ENCODE measurements around the gene RNF6. TPM values are rescaled to one million over a fixed set of nuclear protein-coding genes. Genes with fewer than 3 reads are reported as not detected.
"Not testable (repeated sequence)": the region's sequence is repeated elsewhere in the genome, so short reads cannot be mapped to it uniquely, and the experiment has no call there.

The RNF6 gene
- total RNA-seq = 10 to 100 TPM; 46.3 to 47.0 TPM

- Mint-ChIP-seq H3K9me3 (peaks cover 0 to 2% of the 10 kb centered on the region in 2 donors), H3K4me3 (peak within 1 kb of the TSS; percentile 94 to 100), H3K36me3 (ENCODE audit: insufficient read depth in 2 of 2) (peaks cover 17 to 24% of the 10 kb centered on the region in 2 donors), H3K27ac (peak within 1 kb of the TSS; percentile 98), H3K4me1 (ENCODE audit: low read depth) (peaks cover 31% of the 10 kb centered on the region), H3K27me3 (ENCODE audit: low read depth) (no peaks in the 10 kb centered on the region)
- peak; percentile 95 to 97 for ATAC-seq (replicated peaks in 1 of 2)
- DNase-seq = peak; percentile 84 to 89
Measured at GRCh38 chr13:26221721-26222519, at the start of gene RNF6. Gene RNF6, minus strand, starts transcription at chr13:26222314. Its CDS starts 2,665 bp downstream, at chr13:26219649.

DNA sequence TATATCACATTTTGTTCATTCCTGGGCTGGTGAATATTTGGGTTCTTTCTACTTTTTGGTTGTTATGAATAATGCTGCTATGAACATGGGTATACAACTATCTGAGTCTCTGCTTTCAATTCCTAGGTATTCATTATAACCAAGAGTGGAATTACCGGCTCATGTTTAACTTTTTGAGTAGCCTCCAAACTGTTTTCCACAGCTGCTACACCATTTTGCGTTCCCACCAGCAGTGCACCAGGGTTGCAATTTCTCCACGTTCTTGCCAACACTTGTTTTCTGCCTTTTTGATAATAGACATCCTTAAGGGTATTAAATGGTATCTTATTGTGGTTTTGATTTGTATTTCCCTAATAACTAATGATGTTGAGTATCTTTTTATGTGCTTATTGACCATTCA lies 48.6 kb upstream of the RNF6 start:
- H3K27ac Mint-ChIP-seq = no peak overlapping the region
- no peaks in the 10 kb centered on the region for H3K36me3 Mint-ChIP-seq (ENCODE audit: insufficient read depth in 2 of 2)
- no peaks in the 10 kb centered on the region for H3K27me3 Mint-ChIP-seq (ENCODE audit: low read depth)
- no peaks in the 10 kb centered on the region for H3K9me3 Mint-ChIP-seq
- no peak for DNase-seq
- peaks cover 26% of the 10 kb centered on the region for H3K4me1 Mint-ChIP-seq (ENCODE audit: low read depth)
- no peak overlapping the region for H3K4me3 Mint-ChIP-seq
- ATAC-seq (replicated peaks in 1 of 2) = no peak

- H3K27me3 Mint-ChIP-seq (ENCODE audit: low read depth) = no peaks in the 10 kb centered on the region
- H3K9me3 Mint-ChIP-seq = peaks cover 1 to 4% of the 10 kb centered on the region in 2 donors
Measured at GRCh38 chr13:26266311-26266710, 44.2 kb upstream of the RNF6 start.

DNA sequence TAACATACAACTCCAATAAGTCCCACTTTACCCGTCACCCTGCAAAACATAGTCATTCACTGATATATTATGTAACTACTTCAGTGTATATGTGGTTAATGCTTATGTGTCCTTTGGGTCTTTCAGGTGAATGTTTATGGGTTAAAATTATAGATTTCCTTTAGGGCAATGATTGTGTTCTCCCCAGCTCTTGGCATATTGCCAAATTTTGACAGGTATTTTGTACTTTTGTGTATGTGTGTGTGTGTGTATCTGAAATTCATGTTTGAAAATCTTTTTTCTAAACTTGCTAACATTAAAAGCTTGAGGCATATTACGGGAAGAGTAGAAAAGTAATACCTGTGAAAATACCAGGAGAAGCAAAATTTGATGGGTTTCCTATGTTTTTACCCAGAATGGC lies 40.0 kb upstream of the RNF6 start:
- Mint-ChIP-seq H3K9me3 (peaks cover 1 to 4% of the 10 kb centered on the region in 2 donors), H3K36me3 (ENCODE audit: insufficient read depth in 2 of 2) (peaks cover 3 to 5% of the 10 kb centered on the region in 2 donors), H3K27ac (no peak overlapping the region), H3K4me3 (no peak overlapping the region), H3K4me1 (ENCODE audit: low read depth) (peaks cover 28% of the 10 kb centered on the region), H3K27me3 (ENCODE audit: low read depth) (no peaks in the 10 kb centered on the region)
- ATAC-seq (replicated peaks in 1 of 2) (no peak), DNase-seq (no peak)

More at GRCh38 chr13:26266311-26266710, 44.2 kb upstream of the RNF6 start:
- Mint-ChIP-seq H3K4me1 (ENCODE audit: low read depth) (peaks cover 33% of the 10 kb centered on the region), H3K4me3 (no peak overlapping the region), H3K36me3 (ENCODE audit: insufficient read depth in 2 of 2) (peaks cover 3 to 5% of the 10 kb centered on the region in 2 donors), H3K27ac (no peak overlapping the region)
- ATAC-seq (replicated peaks in 1 of 2) (no peak), DNase-seq (no peak)

- Mint-ChIP-seq H3K36me3 (ENCODE audit: insufficient read depth in 2 of 2) (peaks cover 3 to 8% of the 10 kb centered on the region in 2 donors), H3K4me1 (ENCODE audit: low read depth) (peaks cover 35% of the 10 kb centered on the region), H3K4me3 (no peak overlapping the region), H3K27ac (no peak overlapping the region), H3K27me3 (ENCODE audit: low read depth) (no peaks in the 10 kb centered on the region), H3K9me3 (peaks cover 1 to 3% of the 10 kb centered on the region in 2 donors)
- DNase-seq (no peak), ATAC-seq (replicated peaks in 1 of 2) (no peak)
Measured at GRCh38 chr13:26259634-26260033, 37.5 kb upstream of the RNF6 start.

GRCh38 chr13:26257049-26257448 lies 34.9 kb upstream of the RNF6 start:
- no peak overlapping the region for H3K4me3 Mint-ChIP-seq
- H3K4me1 Mint-ChIP-seq (ENCODE audit: low read depth) = peaks cover 43% of the 10 kb centered on the region
- H3K9me3 Mint-ChIP-seq = no peaks in the 10 kb centered on the region
- DNase-seq (no peak), ATAC-seq (replicated peaks in 1 of 2) (no peak)
- no peaks in the 10 kb centered on the region for H3K27me3 Mint-ChIP-seq (ENCODE audit: low read depth)
- no peak overlapping the region for H3K27ac Mint-ChIP-seq
- peaks cover 2 to 5% of the 10 kb centered on the region in 2 donors for H3K36me3 Mint-ChIP-seq (ENCODE audit: insufficient read depth in 2 of 2)

- DNase-seq (no peak), ATAC-seq (replicated peaks in 1 of 2) (no peak)
- peak overlapping the region; percentile 55 for H3K27ac Mint-ChIP-seq
- no peaks in the 10 kb centered on the region for H3K27me3 Mint-ChIP-seq (ENCODE audit: low read depth)
- H3K36me3 Mint-ChIP-seq (ENCODE audit: insufficient read depth in 2 of 2) = peaks cover 2 to 5% of the 10 kb centered on the region in 2 donors
- no peaks in the 10 kb centered on the region for H3K9me3 Mint-ChIP-seq
- H3K4me3 Mint-ChIP-seq = peak overlapping the region; percentile 92 to 98
- H3K4me1 Mint-ChIP-seq (ENCODE audit: low read depth) = peaks cover 38% of the 10 kb centered on the region
Measured at GRCh38 chr13:26255691-26256277, 33.7 kb upstream of the RNF6 start.

GRCh38 chr13:26255115-26255514 lies 33.0 kb upstream of the RNF6 start:
- peak overlapping the region; percentile 92 to 98 for H3K4me3 Mint-ChIP-seq

DNA sequence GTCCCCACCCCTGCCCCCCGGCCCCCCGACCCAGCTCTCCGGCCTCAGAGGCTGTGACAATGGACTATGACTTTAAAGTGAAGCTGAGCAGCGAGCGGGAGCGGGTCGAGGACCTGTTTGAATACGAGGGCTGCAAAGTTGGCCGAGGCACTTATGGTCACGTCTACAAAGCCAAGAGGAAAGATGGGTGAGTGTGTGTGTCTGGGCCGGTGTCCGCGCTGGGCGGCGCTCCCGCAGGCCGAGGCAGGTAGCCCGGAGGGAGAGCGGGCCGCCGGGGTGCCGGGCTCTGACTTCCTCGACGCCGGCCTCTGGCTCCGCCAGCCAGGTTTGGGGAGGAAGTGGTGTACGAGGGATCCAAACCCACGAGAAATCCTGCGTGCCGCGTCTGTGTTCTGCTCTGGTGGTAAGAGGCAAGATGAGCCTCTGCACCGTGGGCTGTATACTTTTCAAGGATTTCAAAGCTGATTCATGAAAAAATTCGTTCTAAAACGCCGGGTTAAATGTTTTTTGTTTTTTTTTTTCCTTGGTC lies 32.5 kb upstream of the RNF6 start:
- no peaks in the 10 kb centered on the region for H3K9me3 Mint-ChIP-seq
- no peaks in the 10 kb centered on the region for H3K27me3 Mint-ChIP-seq (ENCODE audit: low read depth)
- H3K4me3 Mint-ChIP-seq = peak overlapping the region; percentile 92 to 98
- DNase-seq = peak; percentile 61 to 69
- peaks cover 38% of the 10 kb centered on the region for H3K4me1 Mint-ChIP-seq (ENCODE audit: low read depth)
- H3K36me3 Mint-ChIP-seq (ENCODE audit: insufficient read depth in 2 of 2) = peaks cover 2 to 5% of the 10 kb centered on the region in 2 donors
- peak; percentile 36 to 59 for ATAC-seq (replicated peaks in 1 of 2)
- peak overlapping the region; percentile 82 for H3K27ac Mint-ChIP-seq

More at GRCh38 chr13:26255115-26255514, 33.0 kb upstream of the RNF6 start:
- Mint-ChIP-seq H3K36me3 (ENCODE audit: insufficient read depth in 2 of 2) (peaks cover 2 to 5% of the 10 kb centered on the region in 2 donors), H3K27ac (peak overlapping the region; percentile 82), H3K27me3 (ENCODE audit: low read depth) (no peaks in the 10 kb centered on the region), H3K9me3 (no peaks in the 10 kb centered on the region), H3K4me1 (ENCODE audit: low read depth) (peaks cover 38% of the 10 kb centered on the region)
- DNase-seq (no peak), ATAC-seq (replicated peaks in 1 of 2) (no peak)

DNA sequence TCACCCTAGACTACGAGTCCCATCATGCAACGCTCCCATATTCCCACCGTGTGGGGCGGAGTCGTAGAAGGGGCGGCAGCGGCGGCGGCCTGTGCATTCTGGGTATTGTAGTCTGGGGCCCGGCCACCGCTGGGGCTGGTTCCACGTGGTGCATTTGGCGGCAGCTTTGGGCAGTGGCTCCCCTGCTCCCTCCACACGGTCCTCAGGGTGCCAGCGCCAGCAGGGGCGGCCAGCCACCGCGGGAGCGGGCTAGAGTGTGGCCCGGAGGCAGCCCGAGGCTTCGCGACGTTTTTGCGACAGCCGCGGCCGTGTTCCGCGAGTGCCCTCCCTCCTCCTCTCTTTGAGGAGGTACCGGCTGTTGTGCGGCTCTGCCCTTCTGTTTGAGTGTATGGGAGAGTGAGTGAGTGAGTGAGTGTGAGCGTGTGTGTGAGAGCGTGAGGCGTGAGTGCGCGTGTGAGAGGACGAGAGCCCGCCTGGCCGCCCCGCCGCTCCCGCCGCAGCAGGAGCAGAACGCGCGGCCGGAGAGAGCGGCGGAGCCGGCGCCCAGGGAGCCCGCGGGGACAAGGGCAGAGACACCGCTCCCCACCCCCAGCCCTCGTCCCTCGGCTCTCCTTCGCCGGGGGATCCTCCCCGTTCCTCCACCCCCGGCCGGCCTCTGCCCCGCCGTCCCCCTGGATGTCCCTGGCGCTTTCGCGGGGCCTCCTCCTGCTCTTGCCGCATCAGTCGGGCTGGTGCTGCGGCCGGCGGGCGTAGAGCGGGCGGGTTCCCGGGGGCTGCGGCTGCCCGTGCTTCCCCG lies 31.9 kb upstream of the RNF6 start, which contains the start of gene CDK8:
Gene CDK8 (plus strand): TSS at position 343 of the 796 bp plus-strand sequence. CDS start 513 bp downstream, outside the sequence.
- ATAC-seq (replicated peaks in 1 of 2) = peak; percentile 87 to 90
- peak within 1 kb of the TSS; percentile 82 for H3K27ac Mint-ChIP-seq
- peak within 1 kb of the TSS; percentile 92 to 98 for H3K4me3 Mint-ChIP-seq
- H3K36me3 Mint-ChIP-seq (ENCODE audit: insufficient read depth in 2 of 2) = peaks cover 2 to 5% of the 10 kb centered on the region in 2 donors
- peak; percentile 86 to 91 for DNase-seq
- H3K4me1 Mint-ChIP-seq (ENCODE audit: low read depth) = peaks cover 38% of the 10 kb centered on the region
- no peaks in the 10 kb centered on the region for H3K27me3 Mint-ChIP-seq (ENCODE audit: low read depth)
- no peaks in the 10 kb centered on the region for H3K9me3 Mint-ChIP-seq

- Mint-ChIP-seq H3K27me3 (ENCODE audit: low read depth) (no peaks in the 10 kb centered on the region), H3K4me3 (peak overlapping the region; percentile 79 to 87), H3K9me3 (no peaks in the 10 kb centered on the region), H3K36me3 (ENCODE audit: insufficient read depth in 2 of 2) (peaks cover 2 to 5% of the 10 kb centered on the region in 2 donors), H3K4me1 (ENCODE audit: low read depth) (peaks cover 38% of the 10 kb centered on the region), H3K27ac (peak overlapping the region; percentile 18)
- DNase-seq (no peak), ATAC-seq (replicated peaks in 1 of 2) (no peak)
Measured at GRCh38 chr13:26253262-26253786, 31.2 kb upstream of the RNF6 start.

DNA sequence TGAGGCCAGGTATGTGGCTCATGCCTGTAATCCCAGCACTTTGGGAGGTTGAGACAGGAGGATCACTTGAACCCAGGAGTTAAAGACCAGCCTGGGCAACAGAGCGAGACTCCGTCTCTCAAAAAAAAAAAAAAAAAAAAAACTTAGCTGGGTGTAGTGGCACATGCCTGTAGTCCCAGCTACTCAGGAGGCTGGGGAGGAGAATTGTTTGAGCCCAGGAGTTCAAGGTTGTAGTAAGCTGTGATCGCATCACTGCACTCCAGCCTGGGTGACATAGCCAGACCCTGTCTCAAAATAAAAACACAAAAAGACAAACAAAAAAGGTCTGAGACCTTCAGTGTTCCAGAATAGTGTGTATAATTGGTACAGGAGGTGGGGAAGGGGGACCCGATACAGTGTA lies 29.9 kb upstream of the RNF6 start:
- peaks cover 32% of the 10 kb centered on the region for H3K4me1 Mint-ChIP-seq (ENCODE audit: low read depth)
- not testable (repeated sequence) for H3K4me3 Mint-ChIP-seq; H3K27ac Mint-ChIP-seq; H3K36me3 Mint-ChIP-seq (ENCODE audit: insufficient read depth in 2 of 2); H3K9me3 Mint-ChIP-seq; H3K27me3 Mint-ChIP-seq (ENCODE audit: low read depth); ATAC-seq (replicated peaks in 1 of 2); DNase-seq
